C4-2B (cell line): ENCODE measurements around the gene GNA15.

Source experiments
- CTCF ChIP-seq: fragments of 450-650 bp; conservative IDR thresholded peaks from 2 replicates; pipeline ENCODE4 v1.5.1; 2017; ENCODE audit warnings: mild to moderate bottlenecking
- ZFX ChIP-seq: fragments of 450-650 bp; IDR thresholded peaks from 2 replicates; pipeline ENCODE4 v1.6.1; 2017

GRCh38 chr19:3194106-3195087 lies 58.6 kb downstream of the GNA15 start:
- TF ChIP-seq CTCF (no peak), ZFX (no peak)
